T-helper 1 cell treated with Interleukin-12 subunit alpha and Interleukin-12 subunit beta and Interleukin-4 antibody, amounts not matched to agents 30 μg/mL and 1 μg/mL, for 36 hours (primary cell): Measurements from ENCODE around the gene MEG3.

Experiments used
- H3K27ac Mint-ChIP-seq: one replicate; pipeline ENCODE4 v1.8.0; 2021; ENCODE audit warnings: mild to moderate bottlenecking, mixed read lengths
- H3K27me3 Mint-ChIP-seq: one replicate; pipeline ENCODE4 v1.8.0; 2021; ENCODE audit warnings: low read depth, mixed read lengths
- H3K36me3 Mint-ChIP-seq: one replicate; pipeline ENCODE4 v1.8.0; 2021; ENCODE audit warnings: low read depth, mixed read lengths
- H3K4me1 Mint-ChIP-seq: one replicate; pipeline ENCODE4 v1.8.0; 2021; ENCODE audit warnings: low read depth, mixed read lengths
- H3K4me3 Mint-ChIP-seq: one replicate; pipeline ENCODE4 v1.8.0; 2021; ENCODE audit warnings: mild to moderate bottlenecking, moderate library complexity, mixed read lengths
- H3K9me3 Mint-ChIP-seq: one replicate; pipeline ENCODE4 v1.8.0; 2021; ENCODE audit warnings: mixed read lengths

MEG3 gene

GRCh38 chr14:100907240-100907639, 81.3 kb downstream of the MEG3 start:
- H3K9me3 Mint-ChIP-seq = no peaks in the 10 kb centered on the region
- H3K4me1 Mint-ChIP-seq = no peaks in the 10 kb centered on the region
- no peak overlapping the region for H3K4me3 Mint-ChIP-seq
- H3K36me3 Mint-ChIP-seq = no peaks in the 10 kb centered on the region
- peaks cover 26% of the 10 kb centered on the region for H3K27me3 Mint-ChIP-seq
- no peak overlapping the region for H3K27ac Mint-ChIP-seq

DNA sequence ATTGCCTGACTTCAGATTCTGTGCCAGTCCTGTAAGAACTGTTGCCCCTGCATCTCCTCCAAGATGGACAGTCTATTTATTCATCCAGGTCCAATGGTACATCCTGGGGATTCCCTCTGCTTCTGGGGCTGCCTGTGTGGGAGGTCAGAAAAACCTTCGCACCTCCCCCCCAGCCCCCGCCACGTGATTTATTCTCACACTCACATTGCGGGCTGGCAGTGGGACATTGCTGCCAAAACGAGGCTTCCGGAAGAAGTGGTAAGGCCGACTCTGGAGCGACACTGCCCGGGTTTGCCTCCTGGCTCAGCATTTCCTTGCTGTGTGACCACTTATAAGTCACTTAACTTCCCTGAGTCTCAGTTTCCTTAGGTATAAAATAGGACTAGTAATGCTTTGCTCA, 83.5 kb downstream of the MEG3 start:
- peaks cover 16% of the 10 kb centered on the region for H3K27me3 Mint-ChIP-seq
- no peak overlapping the region for H3K27ac Mint-ChIP-seq
- H3K4me1 Mint-ChIP-seq = no peaks in the 10 kb centered on the region
- no peak overlapping the region for H3K4me3 Mint-ChIP-seq
- no peaks in the 10 kb centered on the region for H3K36me3 Mint-ChIP-seq
- no peaks in the 10 kb centered on the region for H3K9me3 Mint-ChIP-seq
